PFSK-1 (cell line): Measurements from ENCODE around the gene CACNB2.

Experiments used
- TAF1 ChIP-seq: IDR thresholded peaks from 2 replicates; pipeline ENCODE4 v1.6.1; 2012; ENCODE audit warnings: low read length, control low read depth, borderline replicate concordance; ENCODE audit not compliant: insufficient read depth
- TF ChIP-seq, protein P1 (sequence below), 2 experiments: IDR thresholded peaks; 2 replicates each; pipeline versions ENCODE4 v1.6.1 to v1.8.0; 2011 to 2012; ENCODE audit warnings: low read depth in 2 of 2, low read length in 2 of 2, control low read depth in 1 of 2, inconsistent platforms in 1 of 2, mild to moderate bottlenecking in 1 of 2, moderate library complexity in 1 of 2; ENCODE audit not compliant: insufficient read depth in 1 of 2

DNA sequence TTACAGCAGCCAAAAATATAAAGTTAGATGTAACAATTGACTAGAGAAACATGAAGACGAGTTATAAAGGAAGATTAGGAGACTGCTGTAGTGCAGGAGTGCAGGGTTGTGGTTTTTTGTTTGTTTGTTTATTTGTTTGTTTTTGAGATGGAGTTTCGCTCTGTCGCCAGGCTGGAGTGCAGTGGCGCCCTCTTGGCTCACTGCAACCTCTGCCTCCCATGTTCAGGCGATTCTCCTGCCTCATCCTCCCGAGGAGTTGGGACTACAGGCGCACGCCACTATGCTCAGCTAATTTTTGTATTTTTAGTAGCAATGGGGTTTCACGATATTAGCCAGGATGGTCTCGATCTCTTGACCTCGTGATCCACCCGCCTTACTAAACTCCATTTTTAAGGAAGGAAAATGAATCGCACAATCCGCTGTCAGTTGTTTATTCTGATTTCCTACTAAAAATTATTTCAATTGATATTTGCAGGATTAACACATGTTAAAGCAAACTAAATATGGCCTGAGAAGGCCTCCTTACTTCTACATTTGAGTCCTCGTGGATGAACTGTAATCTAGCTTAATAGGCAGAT is 277.8 kb downstream of the CACNB2 start:
- TF ChIP-seq, protein P1, sequence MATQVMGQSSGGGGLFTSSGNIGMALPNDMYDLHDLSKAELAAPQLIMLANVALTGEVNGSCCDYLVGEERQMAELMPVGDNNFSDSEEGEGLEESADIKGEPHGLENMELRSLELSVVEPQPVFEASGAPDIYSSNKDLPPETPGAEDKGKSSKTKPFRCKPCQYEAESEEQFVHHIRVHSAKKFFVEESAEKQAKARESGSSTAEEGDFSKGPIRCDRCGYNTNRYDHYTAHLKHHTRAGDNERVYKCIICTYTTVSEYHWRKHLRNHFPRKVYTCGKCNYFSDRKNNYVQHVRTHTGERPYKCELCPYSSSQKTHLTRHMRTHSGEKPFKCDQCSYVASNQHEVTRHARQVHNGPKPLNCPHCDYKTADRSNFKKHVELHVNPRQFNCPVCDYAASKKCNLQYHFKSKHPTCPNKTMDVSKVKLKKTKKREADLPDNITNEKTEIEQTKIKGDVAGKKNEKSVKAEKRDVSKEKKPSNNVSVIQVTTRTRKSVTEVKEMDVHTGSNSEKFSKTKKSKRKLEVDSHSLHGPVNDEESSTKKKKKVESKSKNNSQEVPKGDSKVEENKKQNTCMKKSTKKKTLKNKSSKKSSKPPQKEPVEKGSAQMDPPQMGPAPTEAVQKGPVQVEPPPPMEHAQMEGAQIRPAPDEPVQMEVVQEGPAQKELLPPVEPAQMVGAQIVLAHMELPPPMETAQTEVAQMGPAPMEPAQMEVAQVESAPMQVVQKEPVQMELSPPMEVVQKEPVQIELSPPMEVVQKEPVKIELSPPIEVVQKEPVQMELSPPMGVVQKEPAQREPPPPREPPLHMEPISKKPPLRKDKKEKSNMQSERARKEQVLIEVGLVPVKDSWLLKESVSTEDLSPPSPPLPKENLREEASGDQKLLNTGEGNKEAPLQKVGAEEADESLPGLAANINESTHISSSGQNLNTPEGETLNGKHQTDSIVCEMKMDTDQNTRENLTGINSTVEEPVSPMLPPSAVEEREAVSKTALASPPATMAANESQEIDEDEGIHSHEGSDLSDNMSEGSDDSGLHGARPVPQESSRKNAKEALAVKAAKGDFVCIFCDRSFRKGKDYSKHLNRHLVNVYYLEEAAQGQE (IDR thresholded peaks at IDR 0.05; ENCODE audit: insufficient read depth in 1 of 2, low read depth in 2 of 2, low read length in 2 of 2), result no peak
- no peak for TF ChIP-seq TAF1
